Smooth muscle cell (in vitro differentiated cells): ENCODE measurements around the gene ALKBH6. TPM values are rescaled to one million over a fixed set of nuclear protein-coding genes. Genes with fewer than 3 reads are reported as not detected.
"Not testable (repeated sequence)": the region's sequence is repeated elsewhere in the genome, so short reads cannot be mapped to it uniquely, and the experiment has no call there.

Source experiments
- DNase-seq: peaks from one replicate; lab custom pipeline; 2025; ENCODE audit not compliant: unreplicated experiment; lab: John Stamatoyannopoulos, UW
- H2AFZ ChIP-seq: fragments of 200-600 bp; sonication (generic); 2 replicates; pipeline ENCODE4 v1.6.0; 2016; ENCODE audit warnings: antibody characterized with exemption, low read depth, mild to moderate bottlenecking
- H3F3A ChIP-seq: fragments of 200-600 bp; sonication (generic); 2 replicates; pipeline ENCODE4 v1.6.0; 2017; ENCODE audit warnings: antibody characterized with exemption, low read depth
- H3K27ac ChIP-seq: fragments of 200-600 bp; sonication (generic); 2 replicates; pipeline ENCODE4 v1.5.1; 2016; ENCODE audit warnings: low read depth, mild to moderate bottlenecking
- H3K27me3 ChIP-seq: fragments of 200-600 bp; sonication (generic); 2 replicates; pipeline ENCODE4 v1.6.1; 2016; ENCODE audit warnings: low read depth, mild to moderate bottlenecking
- H3K36me3 ChIP-seq: fragments of 200-600 bp; sonication (generic); 2 replicates; pipeline ENCODE4 v1.5.1; 2016; ENCODE audit warnings: low read depth
- H3K4me1 ChIP-seq: fragments of 200-600 bp; sonication (generic); 2 replicates; pipeline ENCODE4 v1.5.1; 2016; ENCODE audit warnings: low read depth
- H3K4me2 ChIP-seq: fragments of 200-600 bp; sonication (generic); 2 replicates; pipeline ENCODE4 v1.6.0; 2016; ENCODE audit warnings: mild to moderate bottlenecking
- H3K4me3 ChIP-seq: fragments of 200-600 bp; sonication (generic); 2 replicates; pipeline ENCODE4 v1.5.1; 2016; ENCODE audit warnings: mild to moderate bottlenecking
- H3K79me2 ChIP-seq: fragments of 200-600 bp; sonication (generic); 2 replicates; pipeline ENCODE4 v1.6.0; 2016; ENCODE audit warnings: low read depth, mild to moderate bottlenecking
- H3K9ac ChIP-seq: fragments of 200-600 bp; sonication (generic); 2 replicates; pipeline ENCODE4 v1.6.0; 2016; ENCODE audit warnings: low read depth
- H3K9me3 ChIP-seq: fragments of 200-600 bp; sonication (generic); replicated peaks from 2 replicates; pipeline ENCODE4 v1.5.1; 2016; ENCODE audit warnings: low read depth
- H4K20me1 ChIP-seq: fragments of 200-600 bp; sonication (generic); 2 replicates; pipeline ENCODE4 v1.6.0; 2016; ENCODE audit warnings: low read depth
- WGBS: methylation state at CpG from one replicate; pipeline ENCODE4 v1.1.7; 2016; ENCODE audit warnings: low lambda C conversion rate; 5-methylcytosine and 5-hydroxymethylcytosine counted together
- polyA plus RNA-seq: library from polyadenylated mRNA; unstranded; fragments of >200 nt; fragmentation: Nextera tagmentation; extraction: Ambion mirVana; gene quantifications from 2 replicates; pipeline ENCODE4 v1.2.1, GENCODE V29; 2016
- total RNA-seq: library from RNA; depleted of rRNA; stranded (reverse); fragments of >200 nt; gene quantifications from 2 replicates; pipeline ENCODE4 v1.2.3, GENCODE V29; 2014
- TF ChIP-seq, protein P1 (sequence below): fragments of 200-600 bp; sonication (generic); IDR thresholded peaks from 2 replicates; pipeline ENCODE4 v1.5.1; 2017; ENCODE audit warnings: borderline replicate concordance, mild to moderate bottlenecking, antibody characterized with exemption; ENCODE audit not compliant: insufficient read depth, poor library complexity, severe bottlenecking

The ALKBH6 gene
- total and polyA plus RNA-seq, 2 experiments from 2014 or later: 26.2 to 36.1 TPM

DNA sequence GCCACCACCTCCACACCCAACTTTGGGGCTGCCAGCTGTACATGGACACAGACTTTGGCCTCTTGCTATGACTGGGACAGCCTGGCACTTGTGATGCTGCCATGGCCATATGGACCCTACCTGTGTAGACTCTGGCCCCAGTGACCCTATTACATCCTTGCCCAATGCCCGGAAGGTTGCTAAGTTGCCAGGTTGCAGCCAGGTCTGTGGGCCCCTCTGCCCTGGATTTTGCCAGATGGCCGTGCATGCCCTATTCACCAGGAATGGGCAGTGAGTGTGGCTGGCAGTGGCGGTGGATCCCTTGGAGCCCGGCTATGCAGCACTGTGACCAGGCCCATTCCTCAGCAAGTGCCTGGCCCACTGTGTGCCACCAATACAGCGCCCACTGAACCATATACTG, 27.9 kb downstream of the ALKBH6 start:
- Histone ChIP-seq H3F3A (no peaks in the 10 kb centered on the region), H3K27ac (no peak overlapping the region), H3K4me1 (no peaks in the 10 kb centered on the region), H3K79me2 (no peaks in the 10 kb centered on the region), H3K4me2 (no peak overlapping the region), H2AFZ (no peak overlapping the region), H3K27me3 (peaks cover 25% of the 10 kb centered on the region), H4K20me1 (no peaks in the 10 kb centered on the region), H3K4me3 (no peak overlapping the region), H3K36me3 (no peaks in the 10 kb centered on the region), H3K9ac (no peak overlapping the region), H3K9me3 (no peaks in the 10 kb centered on the region)
- TF ChIP-seq, protein P1, sequence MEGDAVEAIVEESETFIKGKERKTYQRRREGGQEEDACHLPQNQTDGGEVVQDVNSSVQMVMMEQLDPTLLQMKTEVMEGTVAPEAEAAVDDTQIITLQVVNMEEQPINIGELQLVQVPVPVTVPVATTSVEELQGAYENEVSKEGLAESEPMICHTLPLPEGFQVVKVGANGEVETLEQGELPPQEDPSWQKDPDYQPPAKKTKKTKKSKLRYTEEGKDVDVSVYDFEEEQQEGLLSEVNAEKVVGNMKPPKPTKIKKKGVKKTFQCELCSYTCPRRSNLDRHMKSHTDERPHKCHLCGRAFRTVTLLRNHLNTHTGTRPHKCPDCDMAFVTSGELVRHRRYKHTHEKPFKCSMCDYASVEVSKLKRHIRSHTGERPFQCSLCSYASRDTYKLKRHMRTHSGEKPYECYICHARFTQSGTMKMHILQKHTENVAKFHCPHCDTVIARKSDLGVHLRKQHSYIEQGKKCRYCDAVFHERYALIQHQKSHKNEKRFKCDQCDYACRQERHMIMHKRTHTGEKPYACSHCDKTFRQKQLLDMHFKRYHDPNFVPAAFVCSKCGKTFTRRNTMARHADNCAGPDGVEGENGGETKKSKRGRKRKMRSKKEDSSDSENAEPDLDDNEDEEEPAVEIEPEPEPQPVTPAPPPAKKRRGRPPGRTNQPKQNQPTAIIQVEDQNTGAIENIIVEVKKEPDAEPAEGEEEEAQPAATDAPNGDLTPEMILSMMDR: no peak
- WGBS: 95% methylated on average over 5 of the region's 5 CpGs
- no peak for DNase-seq

DNA sequence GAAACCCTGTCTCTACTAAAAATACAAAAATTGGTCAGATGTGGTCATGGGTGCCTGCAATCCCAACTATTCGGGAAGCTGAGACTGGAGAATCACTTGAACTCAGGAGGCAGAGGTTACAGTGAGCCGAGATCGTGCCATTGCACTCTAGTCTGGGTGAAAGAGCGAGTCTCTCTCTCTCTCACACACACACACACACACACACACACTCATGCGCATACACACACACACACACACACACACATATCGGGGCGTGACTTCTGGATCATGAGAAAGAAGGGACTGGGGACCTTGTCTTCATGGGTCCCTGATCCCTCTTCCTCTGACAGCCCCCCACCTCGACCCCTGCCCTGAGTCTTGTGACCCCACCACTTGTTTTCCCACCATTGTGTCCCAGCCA, 30.8 kb downstream of the ALKBH6 start:
- TF ChIP-seq, protein P1: no peak
- WGBS: 85% methylated on average over 8 of the region's 8 CpGs
- Histone ChIP-seq H3K4me1 (no peaks in the 10 kb centered on the region), H3F3A (no peaks in the 10 kb centered on the region), H3K36me3 (no peaks in the 10 kb centered on the region), H3K9ac (no peak overlapping the region), H4K20me1 (no peaks in the 10 kb centered on the region), H3K79me2 (no peaks in the 10 kb centered on the region), H2AFZ (no peak overlapping the region), H3K9me3 (no peaks in the 10 kb centered on the region), H3K27ac (no peak overlapping the region), H3K27me3 (peaks cover 26% of the 10 kb centered on the region), H3K4me2 (no peak overlapping the region), H3K4me3 (no peak overlapping the region)
- DNase-seq: no peak

DNA sequence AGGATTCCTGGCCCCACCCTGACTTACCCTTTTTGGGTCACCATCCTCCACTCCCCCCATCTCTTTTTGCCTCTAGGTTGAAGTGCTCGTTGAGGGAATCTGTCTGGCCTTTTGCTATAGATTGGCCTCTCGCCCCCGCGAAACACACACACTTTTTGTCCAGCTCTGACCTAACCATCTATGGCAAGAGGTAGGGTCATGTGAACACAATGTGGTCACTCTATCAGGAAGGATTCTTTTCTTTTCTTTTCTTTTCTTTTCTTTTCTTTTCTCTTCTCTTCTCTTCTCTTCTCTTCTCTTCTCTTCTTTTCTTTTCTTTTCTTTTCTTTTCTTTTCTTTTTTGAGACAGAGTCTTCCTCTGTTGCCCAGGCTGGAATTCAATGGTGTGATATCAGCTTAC, 33.0 kb downstream of the ALKBH6 start:
- H3K4me2 ChIP-seq, H2AFZ ChIP-seq, H4K20me1 ChIP-seq, H3K27ac ChIP-seq, DNase-seq, H3K4me1 ChIP-seq, H3K9ac ChIP-seq, H3K79me2 ChIP-seq, H3K4me3 ChIP-seq, H3K9me3 ChIP-seq, H3K36me3 ChIP-seq, H3F3A ChIP-seq: not testable (repeated sequence)
- H3K27me3 ChIP-seq: peaks cover 14% of the 10 kb centered on the region
- WGBS: 82% methylated on average over 4 of the region's 4 CpGs

DNA sequence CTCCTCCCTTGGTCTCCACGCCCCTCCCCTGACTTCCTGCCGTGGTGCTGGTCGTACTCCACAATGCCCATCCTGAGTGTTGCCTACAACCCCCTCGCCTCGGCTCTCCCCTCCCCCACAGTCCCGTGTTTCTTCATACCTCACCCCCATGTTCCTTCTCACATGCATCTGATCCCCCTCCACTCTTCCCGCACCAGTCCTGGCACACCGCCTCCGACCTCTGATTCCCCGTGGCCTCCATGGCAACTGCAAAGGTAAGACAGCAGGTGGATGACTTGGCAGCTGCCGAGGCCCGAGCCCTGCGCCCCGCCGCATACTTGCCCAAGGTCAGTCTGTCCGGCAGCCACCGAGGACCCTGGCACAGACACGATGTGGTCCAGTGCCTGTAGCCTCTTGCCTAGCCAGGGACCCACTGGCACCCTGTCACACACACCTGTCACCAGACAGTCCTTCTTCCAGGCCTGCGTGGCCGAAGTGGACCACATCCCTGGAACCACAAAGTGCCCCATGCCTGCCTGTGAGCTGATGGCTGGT, 35.1 kb downstream of the ALKBH6 start:
- WGBS: 83% methylated on average over 17 of the region's 20 CpGs
- no peak overlapping the region for H3K27ac ChIP-seq
- H3K4me3 ChIP-seq: no peak overlapping the region
- no peaks in the 10 kb centered on the region for H3K9me3 ChIP-seq
- no peak overlapping the region for H2AFZ ChIP-seq
- H4K20me1 ChIP-seq: no peaks in the 10 kb centered on the region
- no peaks in the 10 kb centered on the region for H3K4me1 ChIP-seq
- no peaks in the 10 kb centered on the region for H3F3A ChIP-seq
- H3K4me2 ChIP-seq: no peak overlapping the region
- no peak for DNase-seq
- peaks cover 6% of the 10 kb centered on the region for H3K27me3 ChIP-seq
- H3K36me3 ChIP-seq: no peaks in the 10 kb centered on the region
- no peak overlapping the region for H3K9ac ChIP-seq
- TF ChIP-seq, protein P1: no peak
- no peaks in the 10 kb centered on the region for H3K79me2 ChIP-seq
